ENCODE measurements around the gene ZFAND3. TPM values are rescaled to one million over a fixed set of nuclear protein-coding genes. Genes with fewer than 3 reads are reported as not detected.

ZFAND3 gene
- total RNA-seq, 2 experiments from 2014 or later = 8.3 to 33.8 TPM

DNA sequence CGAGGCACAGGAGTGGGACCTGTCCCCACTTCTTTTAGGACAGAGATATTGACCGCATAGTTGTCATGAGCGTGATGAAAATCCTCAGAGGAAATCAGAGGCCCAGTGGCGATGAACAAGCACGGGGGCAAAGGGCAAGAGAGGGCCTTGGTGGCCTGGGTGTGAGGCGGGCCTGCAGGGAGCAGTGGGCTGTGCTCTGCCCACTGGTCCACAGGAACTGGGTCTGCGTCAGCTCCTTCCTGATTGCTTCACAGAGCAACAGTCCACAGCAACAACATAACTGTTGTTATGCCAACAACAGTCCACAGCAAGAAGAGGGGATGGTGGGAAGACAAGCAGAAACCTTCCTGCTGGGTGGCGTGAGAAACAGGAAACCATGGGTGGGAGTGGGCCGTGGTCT lies 335.6 kb downstream of the ZFAND3 start:
- Histone ChIP-seq H3K4me1 (ENCODE audit: insufficient read depth, low read length, poor library complexity, severe bottlenecking) (peaks cover 6% of the 10 kb centered on the region), H3K79me2 (ENCODE audit: insufficient read depth, low read depth, low read length) (no peaks in the 10 kb centered on the region), H3K9me3 (ENCODE audit: low read length) (no peaks in the 10 kb centered on the region), H3K27ac (ENCODE audit: low read depth, low read length, poor library complexity, severe bottlenecking) (no peak overlapping the region), H2AFZ (ENCODE audit: low read length) (no peak overlapping the region), H3K4me3 (ENCODE audit: low read depth, low read length, poor library complexity, severe bottlenecking) (no peak overlapping the region), H3K9me2 (ENCODE audit: insufficient read depth, low read length) (no peaks in the 10 kb centered on the region), H3K4me2 (ENCODE audit: low read length) (no peak overlapping the region), H3K36me3 (ENCODE audit: insufficient read depth, low read length) (no peaks in the 10 kb centered on the region), H4K20me1 (ENCODE audit: insufficient read depth, low read length) (no peaks in the 10 kb centered on the region; the same call in 1 of the 2 replicates)
- intact Hi-C loops (cut with micrococcal nuclease; ENCODE audit: unreplicated experiment) = no loop called here
- BruUV-seq (replicated peaks) = no TSS peak
- ChIA-PET CTCF (ENCODE audit: unreplicated experiment) (no interaction called here), POLR2A (no interaction called here)
- TF ChIP-seq, protein P1, sequence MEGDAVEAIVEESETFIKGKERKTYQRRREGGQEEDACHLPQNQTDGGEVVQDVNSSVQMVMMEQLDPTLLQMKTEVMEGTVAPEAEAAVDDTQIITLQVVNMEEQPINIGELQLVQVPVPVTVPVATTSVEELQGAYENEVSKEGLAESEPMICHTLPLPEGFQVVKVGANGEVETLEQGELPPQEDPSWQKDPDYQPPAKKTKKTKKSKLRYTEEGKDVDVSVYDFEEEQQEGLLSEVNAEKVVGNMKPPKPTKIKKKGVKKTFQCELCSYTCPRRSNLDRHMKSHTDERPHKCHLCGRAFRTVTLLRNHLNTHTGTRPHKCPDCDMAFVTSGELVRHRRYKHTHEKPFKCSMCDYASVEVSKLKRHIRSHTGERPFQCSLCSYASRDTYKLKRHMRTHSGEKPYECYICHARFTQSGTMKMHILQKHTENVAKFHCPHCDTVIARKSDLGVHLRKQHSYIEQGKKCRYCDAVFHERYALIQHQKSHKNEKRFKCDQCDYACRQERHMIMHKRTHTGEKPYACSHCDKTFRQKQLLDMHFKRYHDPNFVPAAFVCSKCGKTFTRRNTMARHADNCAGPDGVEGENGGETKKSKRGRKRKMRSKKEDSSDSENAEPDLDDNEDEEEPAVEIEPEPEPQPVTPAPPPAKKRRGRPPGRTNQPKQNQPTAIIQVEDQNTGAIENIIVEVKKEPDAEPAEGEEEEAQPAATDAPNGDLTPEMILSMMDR (conservative IDR thresholded peaks at IDR 0.05; ENCODE audit: low read length) = no peak
- no peak for DNase-seq (ENCODE audit: low spot score)

DNA sequence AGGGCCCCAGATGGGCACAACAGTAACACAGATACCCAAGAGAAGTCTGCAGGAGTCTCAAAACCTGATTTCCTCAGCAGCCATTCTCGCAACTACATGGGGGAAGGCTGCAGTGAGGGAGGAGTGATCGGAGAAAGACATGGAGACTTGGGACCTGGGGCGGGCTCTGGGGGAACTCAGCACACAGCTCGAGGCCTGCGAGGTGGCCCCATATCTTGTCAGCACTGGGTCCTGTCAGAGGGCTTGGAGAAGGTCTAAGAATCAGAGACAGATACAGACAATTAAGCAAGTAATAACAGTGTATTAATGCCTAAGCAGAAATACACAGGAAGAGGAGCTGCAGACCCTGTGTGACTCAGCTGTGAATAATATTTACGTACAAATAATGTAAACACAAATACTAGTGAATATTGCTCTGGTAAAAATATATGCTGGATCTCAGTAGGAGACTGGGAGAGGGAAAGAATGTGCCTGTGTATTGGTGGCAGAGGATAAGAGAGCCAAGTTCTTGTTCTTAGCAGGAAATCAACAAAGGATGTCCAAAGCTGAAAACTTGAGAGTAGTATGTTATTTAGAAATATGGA lies 336.2 kb downstream of the ZFAND3 start:
- H3K4me1 ChIP-seq (ENCODE audit: insufficient read depth, low read length, poor library complexity, severe bottlenecking) = peaks cover 6% of the 10 kb centered on the region
- H3K4me3 ChIP-seq (ENCODE audit: low read depth, low read length, poor library complexity, severe bottlenecking) = no peak overlapping the region
- ChIA-PET CTCF (ENCODE audit: unreplicated experiment) (no interaction called here), POLR2A (interaction anchor here (0.6 to 1.1 kb wide), 5 partner anchors 21 to 672 kb away, joined by 3 to 5 read pairs (median 4); no protein-coding TSS in a partner anchor)
- H3K36me3 ChIP-seq (ENCODE audit: insufficient read depth, low read length) = no peaks in the 10 kb centered on the region
- no peak overlapping the region for H3K4me2 ChIP-seq (ENCODE audit: low read length)
- no peaks in the 10 kb centered on the region; the same call in 1 of the 2 replicates for H4K20me1 ChIP-seq (ENCODE audit: insufficient read depth, low read length)
- TF ChIP-seq, protein P1 (conservative IDR thresholded peaks at IDR 0.05; ENCODE audit: low read length) = no peak
- TF ChIP-seq EZH2phosphoT487 (IDR thresholded peaks at IDR 0.05; ENCODE audit: borderline replicate concordance, low read depth, low read length) = no peak
- DNase-seq (ENCODE audit: low spot score) = no peak
- no TSS peak for BruUV-seq (replicated peaks)
- H3K9me2 ChIP-seq (ENCODE audit: insufficient read depth, low read length) = no peaks in the 10 kb centered on the region
- intact Hi-C loops (cut with micrococcal nuclease; ENCODE audit: unreplicated experiment) = no loop called here
- no peaks in the 10 kb centered on the region for H3K79me2 ChIP-seq (ENCODE audit: insufficient read depth, low read depth, low read length)
- no peak overlapping the region for H2AFZ ChIP-seq (ENCODE audit: low read length)
- no peaks in the 10 kb centered on the region for H3K9me3 ChIP-seq (ENCODE audit: low read length)
- H3K27ac ChIP-seq (ENCODE audit: low read depth, low read length, poor library complexity, severe bottlenecking) = no peak overlapping the region

DNA sequence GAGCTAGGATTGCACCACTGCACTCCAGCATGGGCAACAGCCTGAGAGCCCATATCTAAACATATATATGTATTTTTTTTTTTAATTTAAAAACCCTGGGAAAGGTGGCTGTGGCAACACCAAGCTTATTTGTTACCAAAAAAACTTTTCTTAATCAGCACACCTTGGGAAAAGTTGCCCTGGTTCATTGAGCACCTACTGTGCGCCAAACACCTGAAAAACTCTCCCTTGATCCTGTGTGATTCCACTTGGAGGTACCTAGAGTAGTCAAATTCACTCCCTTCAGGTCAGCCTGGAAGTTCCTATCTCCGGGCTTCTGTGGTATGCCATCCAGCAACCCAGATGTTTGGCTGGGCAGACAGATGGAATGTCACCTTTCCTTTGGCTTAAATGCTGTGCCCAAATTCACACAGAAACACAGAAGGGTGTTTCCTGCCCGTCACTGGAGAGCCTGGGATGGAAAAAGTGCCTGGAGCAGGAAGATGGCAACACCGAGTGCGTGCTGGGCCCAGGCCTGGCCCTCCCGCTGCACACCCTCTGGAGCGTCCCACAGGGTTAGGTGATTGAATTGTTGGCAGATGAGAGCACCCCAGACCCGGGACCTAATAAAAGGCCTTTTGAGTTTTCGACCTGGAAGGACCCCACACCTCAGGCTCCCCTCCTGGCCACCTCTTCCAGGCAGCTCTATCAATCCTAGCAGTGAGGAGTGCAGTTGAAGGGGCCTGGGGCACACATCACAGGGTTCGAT lies 337.5 kb downstream of the ZFAND3 start:
- Histone ChIP-seq H3K4me1 (ENCODE audit: insufficient read depth, low read length, poor library complexity, severe bottlenecking) (peaks cover 6% of the 10 kb centered on the region), H3K79me2 (ENCODE audit: insufficient read depth, low read depth, low read length) (no peaks in the 10 kb centered on the region), H3K36me3 (ENCODE audit: insufficient read depth, low read length) (no peaks in the 10 kb centered on the region), H2AFZ (ENCODE audit: low read length) (no peak overlapping the region), H3K4me3 (ENCODE audit: low read depth, low read length, poor library complexity, severe bottlenecking) (no peak overlapping the region), H3K27ac (ENCODE audit: low read depth, low read length, poor library complexity, severe bottlenecking) (no peak overlapping the region), H3K9me3 (ENCODE audit: low read length) (no peaks in the 10 kb centered on the region), H4K20me1 (ENCODE audit: insufficient read depth, low read length) (no peaks in the 10 kb centered on the region; the same call in 1 of the 2 replicates), H3K9me2 (ENCODE audit: insufficient read depth, low read length) (no peaks in the 10 kb centered on the region), H3K4me2 (ENCODE audit: low read length) (no peak overlapping the region)
- TF ChIP-seq, protein P1 (conservative IDR thresholded peaks at IDR 0.05; ENCODE audit: low read length) = no peak
- no peak for TF ChIP-seq EZH2phosphoT487 (IDR thresholded peaks at IDR 0.05; ENCODE audit: borderline replicate concordance, low read depth, low read length)
- ChIA-PET CTCF (ENCODE audit: unreplicated experiment) (no interaction called here), POLR2A (interaction anchor here (0.6 to 1.1 kb wide), 4 partner anchors 23 to 186 kb away, joined by 3 to 5 read pairs (median 4); no protein-coding TSS in a partner anchor)
- intact Hi-C loops (cut with micrococcal nuclease; ENCODE audit: unreplicated experiment) = no loop called here
- BruUV-seq (replicated peaks) = no TSS peak
- DNase-seq (ENCODE audit: low spot score) = no peak

Data from OCI-LY7 (cell line).